Left colon (tissue), 2 donors: ENCODE results near the gene TMPRSS11E. TPM values are rescaled to one million over a fixed set of nuclear protein-coding genes. Genes with fewer than 3 reads are reported as not detected.
"Not testable (repeated sequence)": the region's sequence is repeated elsewhere in the genome, so short reads cannot be mapped to it uniquely, and the experiment has no call there.

Experiments
- ATAC-seq: fragments of 200-7000 bp; cut with Tn5 transposase; one replicate; pipeline ENCODE4 v1.9.1; 2020; ENCODE audit warnings: mild to moderate bottlenecking, moderate library complexity
- DNase-seq, 2 donors: peaks; one replicate each; pipeline ENCODE4 v3.0.0-alpha.2; 2020
- intact Hi-C, 2 donors: fragments of 100-400 bp; cut with DNase I in 1 of 2; cut with micrococcal nuclease in 1 of 2; formaldehyde crosslinking; loops; one replicate each; pipeline versions ENCODE4 v1.11.2 to v1.14.0; 2022; cut with DNase I, micrococcal nuclease
- total RNA-seq, 2 donors: library from RNA; stranded (reverse); fragmentation: NEBNext Ultra II Directional; extraction: Animal tissue kit (Norgen Biotek cat#: 25700); gene quantifications; one replicate each; pipeline ENCODE4 v1.2.1, GENCODE V29; 2021
- donor health status: DM: no; HTN: no; CAD: no.
- donor health status: DM: yes; HTN: yes; CAD: no.

The TMPRSS11E gene
- total RNA-seq, 2 donors from 2014 or later, result not detected

GRCh38 chr4:68520985-68521384 lies 73.7 kb downstream of the TMPRSS11E start:
- intact Hi-C loops, result no loop called here
- ATAC-seq (no peak), DNase-seq (no peak)

GRCh38 chr4:68522232-68522631 lies 75.0 kb downstream of the TMPRSS11E start:
- intact Hi-C loops, DNase-seq, ATAC-seq: not testable (repeated sequence)

DNA sequence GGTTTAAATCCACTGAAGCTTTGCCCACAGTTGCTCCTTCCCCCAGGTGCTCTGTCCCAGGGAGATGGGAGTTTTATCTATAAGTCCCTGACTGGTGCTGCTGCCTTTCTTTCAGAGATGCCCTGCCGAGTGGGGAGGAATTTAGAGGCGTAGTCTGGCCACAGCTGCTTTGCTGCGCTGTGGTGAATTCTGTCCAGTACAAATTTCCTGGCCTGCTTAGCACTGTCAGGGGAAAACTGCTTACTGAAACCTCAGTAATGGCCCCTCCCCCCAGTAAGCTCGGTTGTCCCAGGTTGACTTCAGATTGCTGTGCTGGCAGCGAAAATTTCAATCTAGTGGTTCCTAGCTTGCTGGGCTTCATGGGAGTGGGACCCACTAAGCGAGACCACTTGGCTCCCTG lies 88.7 kb downstream of the TMPRSS11E start:
- peak; percentile 35 for ATAC-seq

DNA sequence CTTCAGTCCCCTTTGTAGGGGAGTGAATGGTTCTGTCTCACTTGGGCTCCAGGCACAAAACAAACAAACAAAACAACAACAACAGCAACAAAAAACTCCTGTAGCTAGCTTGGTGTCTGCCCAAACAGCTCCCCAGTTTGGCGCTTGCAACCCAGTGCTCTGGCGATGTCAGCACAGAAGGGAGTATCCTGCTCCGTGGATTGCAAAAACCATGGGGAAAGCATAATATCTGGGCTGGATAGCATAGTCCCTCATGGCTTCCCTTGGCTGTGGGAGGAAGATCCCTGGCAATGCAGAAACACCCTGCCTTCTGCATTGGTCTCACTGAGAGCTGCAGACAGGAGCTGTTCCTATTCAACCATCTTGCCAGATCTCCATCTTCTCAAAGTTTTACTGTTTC lies 89.1 kb downstream of the TMPRSS11E start:
- intact Hi-C loops, result no loop called here
- no peak for DNase-seq
- ATAC-seq, result peak; percentile 25

More for the DNA sequence above, 88.7 kb downstream of the TMPRSS11E start:
- intact Hi-C loops, result no loop called here
- DNase-seq, result no peak

DNA sequence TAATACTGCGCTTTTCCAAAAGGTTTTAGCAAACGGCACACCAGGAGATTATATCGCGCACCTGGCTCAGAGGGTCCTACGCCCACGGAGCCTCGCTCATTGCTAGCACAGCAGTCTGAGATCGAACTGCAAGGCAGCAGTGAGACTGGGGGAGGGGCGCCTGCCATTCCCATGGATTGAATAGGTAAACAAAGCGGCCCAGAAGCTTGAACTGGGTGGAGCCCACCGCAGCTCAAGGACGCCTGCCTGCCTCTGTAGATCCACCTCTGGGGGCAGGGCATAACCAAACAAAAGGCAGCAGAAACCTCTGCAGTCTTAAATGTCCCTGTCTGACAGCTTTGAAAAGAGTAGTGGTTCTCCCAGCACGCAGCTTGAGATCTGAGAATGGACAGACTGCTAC lies 95.5 kb downstream of the TMPRSS11E start:
- intact Hi-C loops, ATAC-seq, DNase-seq: not testable (repeated sequence)

Other genes starting within 250 kb of the TMPRSS11E start
- gene TMPRSS11B, start 201.8 kb upstream of the TMPRSS11E start, total RNA-seq, result not detected
- gene YTHDC1, start 97.4 kb upstream of the TMPRSS11E start, total RNA-seq, result 10 to 100 TPM; 59.6 to 60.5 TPM
- 100 to 1,000 TPM; 647 to 769 TPM for gene UGT2B17, start 128.9 kb downstream of the TMPRSS11E start, total RNA-seq
- gene UGT2B15, start 223.2 kb downstream of the TMPRSS11E start, total RNA-seq, result 10 to 100 TPM; 42.9 to 85.7 TPM